ENCODE measurements around the gene CCDC106. TPM values are rescaled to one million over a fixed set of nuclear protein-coding genes. Genes with fewer than 3 reads are reported as not detected.
A peak's percentile ranks its signal among the peaks of the same experiment; 100 is the strongest.

The CCDC106 gene
- total RNA-seq, 2 experiments from 2014 or later: 4.2 to 4.4 TPM

GRCh38 chr19:55648585-55649267 lies 714 bp downstream of the CCDC106 start:
- H3K4me3 Mint-ChIP-seq: peak overlapping the region; percentile 71
- no peaks in the 10 kb centered on the region for H3K9me3 Mint-ChIP-seq
- intact Hi-C loops (cut with micrococcal nuclease): no loop called here
- no peak for DNase-seq
- peak overlapping the region; percentile 72 for H3K27ac Mint-ChIP-seq
- peaks cover 49% of the 10 kb centered on the region for H3K4me1 Mint-ChIP-seq (ENCODE audit: low read depth)
- peaks cover 13% of the 10 kb centered on the region for H3K36me3 Mint-ChIP-seq (ENCODE audit: low read depth)
- H3K27me3 Mint-ChIP-seq (ENCODE audit: low read depth): no peaks in the 10 kb centered on the region
- CTCF ChIA-PET: interaction anchor here (1.5 kb wide), 1 partner anchor 16 kb away, joined by 9 read pairs; no protein-coding TSS in a partner anchor

- H3K4me1 Mint-ChIP-seq (ENCODE audit: low read depth): peaks cover 48% of the 10 kb centered on the region
- CTCF ChIA-PET: interaction anchor here (1.5 kb wide), 1 partner anchor 16 kb away, joined by 9 read pairs; no protein-coding TSS in a partner anchor
These were observed 1.5 kb downstream of the CCDC106 start for GRCh38 chr19:55649268-55650125.

DNA sequence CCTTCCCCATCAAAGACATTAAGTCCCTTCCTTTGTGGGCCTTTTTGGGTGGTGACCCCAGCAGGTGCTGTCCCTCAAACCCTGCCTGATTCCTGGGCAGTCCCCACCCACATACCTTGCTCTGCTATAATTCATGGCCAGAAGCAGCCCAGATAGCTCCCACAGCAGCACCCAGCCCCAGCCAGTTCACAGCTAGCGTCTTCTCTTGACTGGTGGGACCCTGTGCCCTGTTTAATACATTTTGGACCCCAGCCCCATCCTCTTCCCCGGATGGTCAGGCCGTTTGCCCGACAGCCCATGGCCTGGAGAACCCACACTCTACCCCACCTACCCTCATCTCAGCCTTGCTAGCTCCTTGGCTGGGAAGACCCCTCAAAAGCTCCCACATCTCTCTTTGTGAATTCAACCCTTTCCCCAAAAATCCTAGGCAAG lies 2.1 kb downstream of the CCDC106 start:
- Mint-ChIP-seq H3K9me3 (no peaks in the 10 kb centered on the region), H3K27me3 (ENCODE audit: low read depth) (no peaks in the 10 kb centered on the region), H3K36me3 (ENCODE audit: low read depth) (peaks cover 13% of the 10 kb centered on the region), H3K4me3 (peak overlapping the region; percentile 39), H3K27ac (no peak overlapping the region), H3K4me1 (ENCODE audit: low read depth) (peaks cover 43% of the 10 kb centered on the region)
- intact Hi-C loops (cut with micrococcal nuclease): loop anchor here (5.0 to 10.0 kb wide), 3 partner anchors 313 to 1185 kb away; partner anchors contain the start of genes KMT5C, LENG9 and ZSCAN5A
- peak; percentile 65 for DNase-seq
- CTCF ChIA-PET: interaction anchor here (1.5 kb wide), 1 partner anchor 17 kb away, joined by 9 read pairs; no protein-coding TSS in a partner anchor

More at GRCh38 chr19:55649268-55650125, 1.5 kb downstream of the CCDC106 start:
- peak overlapping the region; percentile 54 for H3K27ac Mint-ChIP-seq
- DNase-seq: no peak
- no peaks in the 10 kb centered on the region for H3K9me3 Mint-ChIP-seq
- peaks cover 13% of the 10 kb centered on the region for H3K36me3 Mint-ChIP-seq (ENCODE audit: low read depth)
- no peaks in the 10 kb centered on the region for H3K27me3 Mint-ChIP-seq (ENCODE audit: low read depth)
- H3K4me3 Mint-ChIP-seq: peak overlapping the region; percentile 71
- intact Hi-C loops (cut with micrococcal nuclease): loop anchor here (5.0 to 10.0 kb wide), 3 partner anchors 312 to 1185 kb away; partner anchors contain the start of genes KMT5C, LENG9 and ZSCAN5A

GRCh38 chr19:55650602-55651230 lies 2.7 kb downstream of the CCDC106 start:
- no peaks in the 10 kb centered on the region for H3K9me3 Mint-ChIP-seq
- DNase-seq: no peak
- H3K27ac Mint-ChIP-seq: no peak overlapping the region
- CTCF ChIA-PET: interaction anchor here (1.5 kb wide), 1 partner anchor 18 kb away, joined by 9 read pairs; no protein-coding TSS in a partner anchor
- no peaks in the 10 kb centered on the region for H3K27me3 Mint-ChIP-seq (ENCODE audit: low read depth)
- intact Hi-C loops (cut with micrococcal nuclease): loop anchor here (5.0 to 10.0 kb wide), 3 partner anchors 313 to 1186 kb away; partner anchors contain the start of genes KMT5C, LENG9 and ZSCAN5A
- peak overlapping the region; percentile 39 for H3K4me3 Mint-ChIP-seq
- peaks cover 38% of the 10 kb centered on the region for H3K4me1 Mint-ChIP-seq (ENCODE audit: low read depth)
- H3K36me3 Mint-ChIP-seq (ENCODE audit: low read depth): peaks cover 13% of the 10 kb centered on the region

DNA sequence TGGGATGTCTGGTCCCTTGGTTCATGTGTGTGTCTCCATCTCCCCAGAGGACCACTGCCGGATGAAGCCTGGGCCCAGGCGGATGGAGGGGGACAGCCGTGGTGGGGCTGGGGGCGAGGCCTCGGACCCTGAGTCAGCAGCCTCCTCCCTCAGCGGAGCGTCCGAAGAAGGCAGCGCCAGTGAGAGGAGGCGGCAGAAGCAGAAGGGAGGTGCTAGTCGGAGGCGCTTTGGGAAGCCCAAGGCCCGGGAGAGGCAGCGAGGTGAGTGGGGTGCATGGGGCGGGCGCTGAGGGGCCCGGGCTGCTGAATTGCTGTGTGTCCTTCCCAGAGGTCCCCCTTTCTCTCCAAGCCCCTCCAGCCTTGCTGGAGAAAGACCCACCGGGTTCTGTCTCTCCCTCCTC lies 3.2 kb downstream of the CCDC106 start:
- peaks cover 37% of the 10 kb centered on the region for H3K4me1 Mint-ChIP-seq (ENCODE audit: low read depth)
- peaks cover 18% of the 10 kb centered on the region for H3K36me3 Mint-ChIP-seq (ENCODE audit: low read depth)
- H3K9me3 Mint-ChIP-seq: no peaks in the 10 kb centered on the region
- CTCF ChIA-PET: no interaction called here
- DNase-seq: no peak
- H3K4me3 Mint-ChIP-seq: no peak overlapping the region
- no peaks in the 10 kb centered on the region for H3K27me3 Mint-ChIP-seq (ENCODE audit: low read depth)
- H3K27ac Mint-ChIP-seq: no peak overlapping the region
- intact Hi-C loops (cut with micrococcal nuclease): loop anchor here (5.0 to 10.0 kb wide), 3 partner anchors 314 to 1186 kb away; partner anchors contain the start of genes KMT5C, LENG9 and ZSCAN5A

DNA sequence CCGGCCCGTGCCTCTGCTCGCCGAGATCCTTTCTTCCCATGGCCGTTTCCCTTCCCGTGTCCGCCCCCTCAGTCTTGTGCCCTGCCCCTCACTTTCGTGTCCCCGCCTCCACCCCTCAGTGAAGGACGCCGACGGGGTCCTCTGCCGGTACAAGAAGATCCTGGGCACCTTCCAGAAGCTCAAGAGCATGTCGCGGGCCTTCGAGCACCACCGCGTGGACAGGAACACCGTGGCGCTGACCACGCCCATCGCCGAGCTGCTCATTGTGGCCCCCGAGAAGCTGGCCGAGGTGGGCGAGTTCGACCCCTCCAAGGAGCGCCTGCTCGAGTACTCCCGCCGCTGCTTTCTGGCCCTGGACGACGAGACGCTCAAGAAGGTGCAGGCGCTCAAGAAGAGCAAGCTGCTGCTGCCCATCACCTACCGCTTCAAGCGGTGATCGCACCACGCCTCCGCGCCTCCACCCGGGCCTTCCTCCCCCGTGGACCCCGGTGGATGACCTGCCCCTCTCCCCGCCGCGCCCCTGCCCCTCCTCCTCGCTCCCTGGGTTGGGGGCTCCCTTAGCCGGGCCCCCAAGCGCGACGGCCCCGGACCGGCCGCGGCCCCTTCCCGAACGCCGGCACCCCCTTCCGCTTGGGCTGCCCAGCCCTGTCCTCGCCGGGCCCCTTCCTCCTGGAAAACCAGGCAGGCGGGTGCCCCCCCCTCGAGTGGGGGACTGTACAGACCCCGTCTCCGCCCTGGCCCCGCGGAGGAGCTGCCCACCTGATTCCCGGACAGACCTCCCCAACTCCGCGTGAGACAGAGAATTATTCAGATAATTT lies 4.5 kb downstream of the CCDC106 start:
- no peak for DNase-seq
- no peaks in the 10 kb centered on the region for H3K9me3 Mint-ChIP-seq
- H3K27me3 Mint-ChIP-seq (ENCODE audit: low read depth): no peaks in the 10 kb centered on the region
- CTCF ChIA-PET: interaction anchor here (0.6 to 1.4 kb wide), 6 partner anchors 8 to 601 kb away, joined by 3 to 9 read pairs (median 3); partner anchors contain the start of genes FIZ1 and ZNF524
- peak overlapping the region; percentile 88 for H3K4me3 Mint-ChIP-seq
- H3K27ac Mint-ChIP-seq: no peak overlapping the region
- peaks cover 41% of the 10 kb centered on the region for H3K4me1 Mint-ChIP-seq (ENCODE audit: low read depth)
- H3K36me3 Mint-ChIP-seq (ENCODE audit: low read depth): peaks cover 16% of the 10 kb centered on the region
- intact Hi-C loops (cut with micrococcal nuclease): loop anchor here (1.0 to 10.0 kb wide), 5 partner anchors 9 to 1188 kb away; partner anchors contain the start of genes KMT5C, LENG9, ZNF581 and ZSCAN5A

DNA sequence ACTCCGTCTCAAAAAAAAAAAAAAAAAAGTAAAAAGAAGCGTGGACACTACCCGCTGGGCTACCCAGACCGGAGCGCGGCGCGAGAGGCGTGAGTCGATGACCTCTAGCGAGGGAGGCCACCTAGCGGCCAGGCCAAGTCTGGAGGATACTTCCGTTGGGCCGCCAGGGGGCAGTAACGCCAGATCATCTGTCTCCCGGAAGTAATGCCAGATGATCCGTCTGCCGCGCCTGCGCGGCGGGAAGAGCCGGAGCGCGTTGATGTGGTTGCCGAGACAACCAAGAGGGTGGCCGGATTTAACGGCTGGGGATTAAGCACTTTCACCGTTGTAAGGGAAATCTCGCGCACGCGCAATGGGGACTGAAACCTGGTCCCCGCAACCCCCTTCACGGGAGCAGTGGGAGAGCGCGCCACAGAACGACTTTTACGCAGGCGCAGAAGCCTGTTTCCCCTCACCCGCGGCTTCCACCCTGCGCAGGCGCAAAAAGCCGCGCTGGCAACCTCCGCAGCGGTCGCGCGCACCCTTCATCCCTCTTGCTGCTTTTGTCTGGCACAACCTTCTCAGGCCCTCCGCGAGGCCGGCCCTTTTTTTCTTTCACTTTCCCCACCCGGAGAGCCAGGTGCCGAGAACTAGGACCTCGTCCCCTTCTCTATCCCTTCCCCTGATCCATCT lies 5.8 kb downstream of the CCDC106 start:
- peak overlapping the region; percentile 98 for H3K27ac Mint-ChIP-seq
- no peaks in the 10 kb centered on the region for H3K27me3 Mint-ChIP-seq (ENCODE audit: low read depth)
- peak overlapping the region; percentile 88 for H3K4me3 Mint-ChIP-seq
- intact Hi-C loops (cut with micrococcal nuclease): loop anchor here (1.0 to 10.0 kb wide), 9 partner anchors 10 to 1463 kb away; partner anchors contain the start of genes FIZ1, KMT5C, LENG9 and TSEN34
- peaks cover 45% of the 10 kb centered on the region for H3K4me1 Mint-ChIP-seq (ENCODE audit: low read depth)
- H3K9me3 Mint-ChIP-seq: no peaks in the 10 kb centered on the region
- CTCF ChIA-PET: interaction anchor here (0.6 to 1.4 kb wide), 16 partner anchors 9 to 600 kb away, joined by 3 to 9 read pairs (median 4); partner anchors contain the start of genes FIZ1 and ZNF524
- peaks cover 21% of the 10 kb centered on the region for H3K36me3 Mint-ChIP-seq (ENCODE audit: low read depth)
- DNase-seq: peak; percentile 97

- Mint-ChIP-seq H3K9me3 (no peaks in the 10 kb centered on the region), H3K27me3 (ENCODE audit: low read depth) (no peaks in the 10 kb centered on the region), H3K4me3 (peak overlapping the region; percentile 88), H3K36me3 (ENCODE audit: low read depth) (peaks cover 22% of the 10 kb centered on the region), H3K27ac (peak overlapping the region; percentile 98), H3K4me1 (ENCODE audit: low read depth) (peaks cover 41% of the 10 kb centered on the region)
- intact Hi-C loops (cut with micrococcal nuclease): loop anchor here (1.0 to 10.0 kb wide), 7 partner anchors 55 to 1464 kb away; partner anchors contain the start of genes FIZ1, KMT5C, LENG9 and TSEN34
- peak; percentile 100 for DNase-seq
- CTCF ChIA-PET: interaction anchor here (0.6 to 1.3 kb wide), 10 partner anchors 8 to 128 kb away, joined by 3 to 7 read pairs (median 4); no protein-coding TSS in a partner anchor
These were observed 6.4 kb downstream of the CCDC106 start for GRCh38 chr19:55654323-55654867.

DNA sequence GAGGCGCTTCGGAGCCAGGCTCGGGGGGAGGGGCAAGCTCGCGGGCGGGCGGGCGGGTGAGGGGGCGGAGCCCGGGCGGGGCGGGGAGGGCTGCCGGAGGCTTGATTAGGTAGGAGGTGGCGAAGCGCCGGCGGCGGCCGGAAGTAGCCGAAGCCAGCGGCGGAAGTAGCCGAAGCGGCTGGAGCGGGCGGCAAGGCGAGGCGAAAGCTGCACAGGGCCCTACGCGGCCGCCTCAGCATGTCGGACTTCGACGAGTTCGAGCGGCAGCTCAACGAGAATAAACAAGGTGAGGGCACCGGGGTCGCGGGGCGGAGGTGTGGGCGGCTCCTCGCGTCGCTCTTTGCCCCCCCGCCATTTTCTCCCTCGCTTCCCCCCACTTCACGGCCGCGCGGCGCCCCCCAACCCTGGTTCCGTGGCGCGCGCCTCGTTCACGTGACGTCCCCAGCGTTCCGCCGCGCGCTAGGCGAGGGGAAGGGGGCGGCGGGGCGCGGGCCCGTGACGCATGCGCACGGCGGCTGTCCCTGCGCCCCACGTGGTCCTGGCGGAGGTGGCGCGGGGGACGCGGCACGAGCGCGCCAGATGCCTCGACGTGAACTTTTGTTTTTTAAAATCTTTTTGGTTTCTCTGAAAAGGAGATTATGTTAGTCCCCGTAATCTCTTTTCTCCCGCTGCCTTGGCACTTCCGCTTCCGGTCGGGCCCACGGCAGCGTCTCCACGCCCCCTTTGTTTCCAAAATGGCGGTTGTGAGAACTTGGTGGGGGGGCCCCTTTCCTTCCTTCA lies 7.0 kb downstream of the CCDC106 start, which contains the start of gene U2AF2:
Gene U2AF2, plus strand, starts transcription at position 168 of the 780 bp plus-strand sequence. Its CDS starts 70 bp downstream, at position 238.
- CTCF ChIA-PET: interaction anchor here (0.6 to 1.3 kb wide), 9 partner anchors 8 to 129 kb away, joined by 3 to 7 read pairs (median 4); no protein-coding TSS in a partner anchor
- Mint-ChIP-seq H3K27me3 (ENCODE audit: low read depth) (no peaks in the 10 kb centered on the region), H3K4me1 (ENCODE audit: low read depth) (peaks cover 40% of the 10 kb centered on the region)

More for the DNA sequence above, 7.0 kb downstream of the CCDC106 start, which contains the start of gene U2AF2:
- Mint-ChIP-seq H3K9me3 (no peaks in the 10 kb centered on the region), H3K27ac (peak within 1 kb of the TSS; percentile 98), H3K36me3 (ENCODE audit: low read depth) (peaks cover 27% of the 10 kb centered on the region), H3K4me3 (peak within 1 kb of the TSS; percentile 88)
- DNase-seq: peak; percentile 98
- intact Hi-C loops (cut with micrococcal nuclease): loop anchor here (1.0 to 10.0 kb wide), 10 partner anchors 20 to 1464 kb away; partner anchors contain the start of genes EPN1, FIZ1, KMT5C and LENG9

All from activated naive CD4-positive, alpha-beta T cell treated with anti-CD3 and anti-CD28 coated beads for 36 hours (primary cell).